ENCODE measurements around the gene PJA2.

The PJA2 gene

DNA sequence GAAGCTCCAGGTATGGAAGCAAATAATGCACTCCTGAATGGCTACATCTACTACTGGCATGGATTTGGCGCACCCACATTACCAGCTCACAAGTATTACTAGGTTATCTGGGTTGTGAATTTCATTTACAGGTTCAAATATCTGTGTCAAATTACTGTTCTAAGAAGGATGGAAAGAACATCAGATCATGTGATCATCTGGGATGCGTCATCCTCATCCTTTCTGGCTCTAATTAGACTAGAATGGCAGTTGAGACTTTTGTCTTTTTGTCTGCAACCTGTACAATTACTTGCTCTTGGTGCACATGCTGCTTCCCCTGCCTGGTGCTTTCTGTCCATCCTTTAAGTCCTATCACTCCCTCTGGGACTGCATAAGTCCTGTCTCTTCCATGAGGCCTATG, 64.1 kb downstream of the PJA2 start:
- no peak for DNase-seq

- DNase-seq = no peak
Observed at GRCh38 chr5:109340351-109340750, 69.4 kb downstream of the PJA2 start.

- DNase-seq = no peak
Observed at GRCh38 chr5:109335114-109335513, 74.7 kb downstream of the PJA2 start.

- DNase-seq = no peak
Observed at GRCh38 chr5:109334056-109334455, 75.7 kb downstream of the PJA2 start.

- DNase-seq = no peak
Observed at GRCh38 chr5:109329333-109330237, 80.2 kb downstream of the PJA2 start.

- no peak for DNase-seq
Observed at GRCh38 chr5:109328626-109329025, 81.1 kb downstream of the PJA2 start.

- DNase-seq = no peak
Observed at GRCh38 chr5:109327570-109327969, 82.2 kb downstream of the PJA2 start.

DNA sequence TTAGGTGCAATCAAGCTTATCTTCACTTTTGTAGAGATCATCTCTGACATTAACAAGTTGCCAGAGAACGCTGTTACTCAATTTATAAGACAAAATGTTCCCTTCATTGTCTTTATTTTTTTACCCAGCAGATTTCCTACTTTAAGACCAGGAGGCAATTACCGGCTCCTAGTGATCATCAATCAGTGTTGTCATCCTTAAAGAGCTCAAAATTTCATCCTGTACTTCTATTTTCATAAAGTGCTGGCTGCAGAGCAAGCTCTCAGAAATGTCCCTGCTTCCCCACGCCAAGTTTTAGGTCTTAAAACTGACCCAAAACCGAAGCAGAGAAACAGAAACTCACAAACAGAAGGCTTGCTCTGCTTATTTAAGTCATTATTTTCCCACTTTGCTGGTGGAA, 82.9 kb downstream of the PJA2 start:
- DNase-seq = no peak

DNA sequence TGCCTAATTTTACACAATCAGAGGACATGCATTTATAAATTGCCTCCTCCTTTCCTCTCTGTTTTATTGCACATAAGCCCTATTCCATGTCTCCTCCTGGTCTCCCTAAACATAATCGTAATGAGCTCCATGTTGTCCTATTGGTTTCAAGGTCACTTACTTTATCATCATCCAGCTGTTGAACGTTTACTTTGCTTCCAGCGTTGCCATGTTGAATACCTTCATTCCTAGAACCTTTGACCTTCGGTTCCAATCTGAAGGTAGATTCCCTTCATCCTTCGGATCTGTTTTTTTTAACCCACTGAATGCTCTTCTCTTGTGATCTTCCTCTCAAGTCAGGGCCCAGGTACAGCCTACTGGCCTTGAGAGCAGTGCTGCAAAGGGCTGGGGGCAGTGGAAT, 84.3 kb downstream of the PJA2 start:
- DNase-seq = no peak

GRCh38 chr5:109324931-109325330, 84.8 kb downstream of the PJA2 start:
- no peak for DNase-seq

DNA sequence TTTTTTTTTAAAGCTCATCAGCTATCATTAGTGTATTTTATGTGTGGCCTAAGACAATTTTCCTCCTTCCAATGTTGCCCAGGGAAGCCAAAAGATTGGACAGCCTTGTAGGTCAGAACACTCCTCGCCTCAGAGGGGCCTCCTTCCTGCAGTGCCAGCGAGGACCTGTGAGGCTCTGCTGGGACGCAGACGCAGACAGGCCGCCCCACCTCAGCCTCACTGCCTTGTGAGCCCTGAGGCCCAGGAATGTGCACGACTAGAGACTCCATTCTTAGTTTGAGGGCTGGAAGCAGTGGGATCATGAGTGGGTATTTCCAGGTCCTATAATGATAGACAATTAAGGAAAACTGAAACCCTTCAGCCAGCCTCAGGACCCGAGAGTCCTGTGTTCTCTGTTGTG, 85.4 kb downstream of the PJA2 start:
- no peak for DNase-seq

DNA sequence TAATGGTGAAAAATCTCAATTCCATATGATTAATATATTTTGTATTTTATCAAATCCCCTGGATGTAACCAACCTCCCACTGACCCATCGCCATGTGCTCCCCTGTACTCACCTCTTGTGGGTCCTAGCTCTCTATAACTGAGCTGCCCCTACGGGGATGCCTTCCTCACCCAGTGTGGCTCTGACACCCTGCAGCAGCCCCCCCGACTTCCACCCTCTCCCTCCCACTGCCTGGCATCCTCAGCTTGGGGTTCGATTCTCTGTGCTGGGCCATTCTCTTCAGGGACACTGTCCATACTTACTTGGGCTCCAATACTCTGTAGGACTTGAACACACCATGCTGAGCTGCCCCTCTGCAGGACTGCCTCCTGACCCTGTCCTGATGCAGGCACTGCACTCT, 87.1 kb downstream of the PJA2 start:
- DNase-seq = no peak

DNA sequence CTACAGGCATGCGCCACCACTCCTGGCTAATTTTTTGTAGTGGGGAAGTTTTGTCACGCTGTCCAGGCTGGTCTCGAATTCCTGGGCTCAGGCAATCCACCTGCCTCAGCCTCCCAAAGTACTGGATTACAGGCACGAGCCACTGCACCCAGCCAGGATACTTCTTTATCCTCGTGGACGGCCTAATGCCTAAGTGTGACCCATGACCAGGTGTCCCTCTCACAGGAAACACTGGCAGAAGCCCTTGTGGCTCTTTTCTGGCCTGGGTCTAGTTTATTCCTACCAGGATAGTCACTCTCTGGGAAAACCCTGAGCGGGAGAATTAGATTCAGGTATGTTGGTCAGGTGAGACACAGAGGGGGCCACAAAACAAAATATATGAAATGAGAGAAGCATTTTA, 90.4 kb downstream of the PJA2 start:
- DNase-seq = no peak

- no peak for DNase-seq
Observed at GRCh38 chr5:109318455-109319108, 91.2 kb downstream of the PJA2 start.

- DNase-seq = no peak
Observed at GRCh38 chr5:109316634-109317033, 93.1 kb downstream of the PJA2 start.

GRCh38 chr5:109315245-109315644, 94.5 kb downstream of the PJA2 start:
- no peak for DNase-seq

DNA sequence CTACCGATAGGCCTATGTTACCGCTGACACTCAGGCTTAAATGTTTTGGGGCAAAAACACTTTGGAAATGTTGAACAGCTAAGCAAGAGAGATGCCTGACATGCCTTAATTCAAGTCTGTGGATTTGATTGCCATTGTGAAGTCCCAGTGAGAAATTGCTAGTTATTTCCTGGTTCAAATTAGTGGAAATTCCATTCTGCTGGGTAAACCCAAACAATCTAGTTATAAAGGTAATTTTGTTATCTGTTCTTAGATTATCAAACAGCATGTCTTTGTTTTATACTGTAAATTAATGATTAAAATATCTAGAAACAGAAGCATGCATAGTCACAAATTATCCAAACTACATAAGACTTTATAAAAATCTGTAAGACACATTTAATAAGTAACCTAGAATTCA, 96.6 kb downstream of the PJA2 start:
- DNase-seq = no peak

GRCh38 chr5:109312695-109313094, 97.1 kb downstream of the PJA2 start:
- DNase-seq = no peak

- DNase-seq = no peak
Observed at GRCh38 chr5:109310315-109310714, 99.5 kb downstream of the PJA2 start.

DNA sequence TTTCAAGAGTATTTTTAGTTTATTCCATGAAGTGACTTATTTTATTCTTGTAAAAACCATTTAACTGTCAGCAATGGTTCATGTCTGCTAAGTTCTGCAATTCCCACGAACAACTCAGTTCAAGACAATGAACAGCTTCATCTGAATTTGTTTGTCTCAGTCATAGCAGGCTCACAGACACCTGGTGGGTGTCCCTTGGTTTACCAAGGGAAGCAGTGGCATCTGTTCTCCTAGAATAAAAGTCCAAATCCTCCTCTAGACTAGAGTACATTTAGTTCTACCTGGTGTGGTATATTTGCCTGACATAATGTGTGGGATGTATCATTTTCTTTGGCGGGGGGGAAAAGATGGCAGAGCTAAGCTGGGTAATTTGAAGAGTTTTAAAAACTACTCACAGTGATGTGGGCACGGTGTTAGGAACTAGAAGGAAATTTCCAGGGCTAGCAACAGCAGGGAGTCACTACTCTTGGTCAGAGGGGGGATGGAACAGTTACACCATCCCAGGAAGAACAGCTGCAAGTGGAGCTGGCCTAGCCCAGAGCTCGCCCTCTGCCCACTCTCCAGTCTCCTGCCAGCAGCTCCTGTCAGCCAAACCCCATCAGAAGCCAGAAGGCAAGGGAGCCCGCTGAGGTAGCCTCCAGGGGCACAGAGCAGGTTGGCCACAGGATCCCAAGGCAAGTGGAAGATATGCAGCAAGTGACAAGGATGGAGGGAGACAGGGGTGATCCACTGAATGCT, 100.3 kb downstream of the PJA2 start:
- no peak for DNase-seq

DNA sequence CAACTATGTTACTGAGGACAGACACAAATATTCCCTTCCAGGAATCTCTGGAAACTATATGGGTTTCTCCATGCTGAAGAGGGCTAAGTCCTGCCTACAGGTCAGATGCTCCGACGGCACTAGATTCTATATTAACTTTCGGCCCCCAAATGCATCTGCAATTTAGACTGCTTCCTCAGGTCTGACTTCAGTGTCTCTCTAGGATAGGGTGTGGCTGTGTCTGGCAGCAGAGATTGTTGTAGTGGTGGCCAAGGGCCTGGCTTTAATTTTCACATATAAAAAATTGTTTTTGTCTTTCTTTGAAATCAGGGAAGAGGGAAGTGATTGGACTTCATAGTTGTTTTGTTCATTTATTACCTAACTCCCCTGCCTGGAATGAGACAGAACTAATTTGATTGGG, 101.8 kb downstream of the PJA2 start:
- no peak for DNase-seq

- DNase-seq = no peak
Observed at GRCh38 chr5:109307456-109307855, 102.3 kb downstream of the PJA2 start.

DNA sequence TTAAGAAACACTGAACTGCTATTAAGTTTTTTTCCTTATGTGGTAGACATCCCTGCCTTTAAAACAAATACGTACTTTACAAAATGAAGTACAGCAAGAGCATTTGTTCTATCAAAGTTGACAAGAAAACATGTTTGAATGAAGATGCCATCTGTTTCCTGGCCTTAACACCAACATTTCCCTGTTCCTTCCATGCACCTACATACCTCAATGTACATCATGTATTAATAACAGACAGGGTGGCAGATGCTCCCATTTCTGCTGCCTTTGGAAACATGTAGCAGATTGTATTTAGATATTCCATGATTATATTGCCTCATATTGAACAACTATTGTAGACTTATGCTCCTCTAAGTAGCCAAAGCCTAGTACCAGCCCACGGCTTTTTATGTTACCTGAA, 104.4 kb downstream of the PJA2 start:
- DNase-seq = no peak

- DNase-seq = no peak
Observed at GRCh38 chr5:109304309-109304708, 105.5 kb downstream of the PJA2 start.
